K562 (cell line): ENCODE results near the gene SNAPC2. TPM values are rescaled to one million over a fixed set of nuclear protein-coding genes. Genes with fewer than 3 reads are reported as not detected.

ENCODE experiments used
- CCNT2 ChIP-seq: IDR thresholded peaks from 2 replicates; pipeline ENCODE4 v1.6.1; 2011; ENCODE audit warnings: borderline replicate concordance, low read depth, mild to moderate bottlenecking, moderate library complexity, mixed read lengths, low read length; ENCODE audit not compliant: insufficient read length; ENCODE audit errors: extremely low read depth
- CREB1 ChIP-seq, 2 experiments: sonication (generic) in 1 of 2; formaldehyde crosslinking in 1 of 2; IDR thresholded peaks; 2 replicates each; pipeline versions ENCODE4 v1.6.1 to v1.8.0; 2012 to 2022; ENCODE audit warnings: inconsistent platforms in 1 of 2, mild to moderate bottlenecking in 1 of 2, missing genetic modification reagents in 1 of 2, moderate library complexity in 1 of 2
- EGR1 ChIP-seq: fragments of 450-650 bp; conservative IDR thresholded peaks from 2 replicates; pipeline ENCODE4 v1.6.1; 2017; ENCODE audit warnings: mild to moderate bottlenecking
- HDAC1 ChIP-seq, 2 experiments: fragments of 450-650 bp; IDR thresholded peaks; 2 replicates each; pipeline ENCODE4 v1.6.1; 2016 to 2017; ENCODE audit warnings: inconsistent platforms in 1 of 2, mild to moderate bottlenecking in 1 of 2, moderate library complexity in 1 of 2
- MYNN ChIP-seq, 2 experiments: sonication (generic); formaldehyde crosslinking in 1 of 2; IDR thresholded peaks; 2 replicates each; pipeline versions ENCODE4 v1.5.0 to v1.6.1; 2016 to 2020; ENCODE audit warnings: antibody characterized with exemption in 1 of 2, missing genetic modification reagents in 1 of 2
- RBBP5 ChIP-seq: fragments of 200-600 bp; sonication (generic); IDR thresholded peaks from 2 replicates; pipeline ENCODE4 v1.6.1; 2012; ENCODE audit warnings: borderline replicate concordance, mild to moderate bottlenecking, low read length, control low read depth, inconsistent platforms; ENCODE audit not compliant: insufficient read depth, poor library complexity, severe bottlenecking
- ZC3H4 ChIP-seq: sonication (generic); formaldehyde crosslinking; IDR thresholded peaks from 2 replicates; pipeline ENCODE4 v1.9.0; 2021; ENCODE audit warnings: missing genetic modification reagents, borderline replicate concordance
- polyA plus RNA-seq, 8 experiments: library from polyadenylated mRNA; depleted of rRNA in 4 of 8; stranded (reverse) in 5 of 8; unstranded in 3 of 8; fragments of >200 nt; fragmentation: Nextera tagmentation in 2 of 8; fragmentation: Illumina TruSeq in 1 of 8; extraction: Ambion mirVana in 2 of 8; extraction: Trizol in 1 of 8; gene quantifications; 2 replicates each; pipeline versions ENCODE4 v1.2.1 to v1.2.3, GENCODE V29; 2011 to 2014; ENCODE audit warnings: inconsistent platforms in 1 of 8, missing spikeins in 1 of 8
- total RNA-seq, 7 experiments: library from RNA; depleted of rRNA in 6 of 7; stranded (reverse); fragments of >200 nt in 6 of 7; fragmentation: Illumina TruSeq in 2 of 7; extraction: Trizol in 2 of 7; gene quantifications; 2 replicates each; pipeline versions ENCODE4 v1.2.1 to v1.2.3, GENCODE V29; 2011 to 2021; ENCODE audit warnings: low replicate concordance in 1 of 7
- TF ChIP-seq, protein P1 (sequence below), 2 experiments: fragments of 450-650 bp in 1 of 2; sonication (generic) in 1 of 2; formaldehyde crosslinking in 1 of 2; IDR thresholded peaks; 2 replicates each; pipeline versions ENCODE4 v1.7.1 to v1.9.0; 2016 to 2022; ENCODE audit warnings: inconsistent platforms in 1 of 2, mild to moderate bottlenecking in 1 of 2, missing genetic modification reagents in 1 of 2
- TF ChIP-seq, protein P2 (sequence below): conservative IDR thresholded peaks from 2 replicates; pipeline ENCODE4 v1.6.1; 2011; ENCODE audit warnings: low read depth, mild to moderate bottlenecking, low read length; ENCODE audit not compliant: control insufficient read depth
- TF ChIP-seq, protein P3 (sequence below): sonication (generic); formaldehyde crosslinking; IDR thresholded peaks from 2 replicates; pipeline ENCODE4 v1.8.0; 2022; ENCODE audit warnings: mild to moderate bottlenecking, missing genetic modification reagents

Gene SNAPC2
- total and polyA plus RNA-seq, 9 of the 15 experiments (the other 6 are each of a cell fraction or from before 2014, with no cell fraction given): 0.59 to 45.1 (median 15.3) TPM

DNA sequence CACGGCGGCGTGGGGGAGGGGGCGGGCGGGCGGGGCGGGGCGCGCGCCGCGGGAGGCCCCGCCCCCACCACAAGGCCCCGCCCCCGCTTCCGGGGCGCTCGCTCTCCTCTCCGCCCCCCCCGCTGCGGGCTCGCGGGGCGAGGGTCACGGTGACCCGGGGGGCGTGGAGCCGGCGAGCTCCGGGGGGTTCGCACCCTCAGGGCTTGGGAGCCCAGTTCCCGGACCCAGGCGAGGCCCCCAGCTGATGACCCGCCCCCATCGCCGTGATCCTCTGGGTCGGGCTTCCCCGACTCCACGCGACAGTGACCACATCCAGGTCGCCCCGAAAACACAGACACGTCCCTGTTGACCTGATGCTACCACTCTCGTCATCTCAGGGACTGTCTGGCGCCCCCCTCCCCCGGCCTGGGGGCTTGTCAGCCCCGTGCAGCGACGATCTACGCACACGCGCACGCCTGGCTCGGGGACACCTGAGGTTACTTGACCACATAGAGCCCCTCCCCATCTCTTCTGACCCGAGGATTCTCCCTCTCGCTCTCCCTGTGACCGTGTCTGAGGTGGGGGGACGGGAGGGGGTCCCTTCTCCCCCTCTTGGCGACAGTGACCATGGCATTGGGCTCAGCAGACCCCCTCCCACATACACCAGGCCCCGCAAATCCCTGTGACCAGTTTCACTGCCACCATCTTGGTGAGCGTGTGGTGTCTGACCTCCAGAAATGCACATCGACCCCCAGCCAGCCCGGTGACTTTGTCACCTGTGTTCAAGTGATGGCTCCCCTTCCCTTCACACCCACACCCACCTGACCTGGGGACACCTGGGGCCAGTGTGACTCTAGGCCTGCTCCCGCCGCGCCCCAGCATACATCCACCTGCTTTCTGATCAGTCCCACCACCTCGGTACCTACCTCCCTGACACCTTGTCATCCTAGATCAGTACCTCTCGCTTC, 15.8 kb upstream of the SNAPC2 start (continued):
- TF ChIP-seq, protein P1, sequence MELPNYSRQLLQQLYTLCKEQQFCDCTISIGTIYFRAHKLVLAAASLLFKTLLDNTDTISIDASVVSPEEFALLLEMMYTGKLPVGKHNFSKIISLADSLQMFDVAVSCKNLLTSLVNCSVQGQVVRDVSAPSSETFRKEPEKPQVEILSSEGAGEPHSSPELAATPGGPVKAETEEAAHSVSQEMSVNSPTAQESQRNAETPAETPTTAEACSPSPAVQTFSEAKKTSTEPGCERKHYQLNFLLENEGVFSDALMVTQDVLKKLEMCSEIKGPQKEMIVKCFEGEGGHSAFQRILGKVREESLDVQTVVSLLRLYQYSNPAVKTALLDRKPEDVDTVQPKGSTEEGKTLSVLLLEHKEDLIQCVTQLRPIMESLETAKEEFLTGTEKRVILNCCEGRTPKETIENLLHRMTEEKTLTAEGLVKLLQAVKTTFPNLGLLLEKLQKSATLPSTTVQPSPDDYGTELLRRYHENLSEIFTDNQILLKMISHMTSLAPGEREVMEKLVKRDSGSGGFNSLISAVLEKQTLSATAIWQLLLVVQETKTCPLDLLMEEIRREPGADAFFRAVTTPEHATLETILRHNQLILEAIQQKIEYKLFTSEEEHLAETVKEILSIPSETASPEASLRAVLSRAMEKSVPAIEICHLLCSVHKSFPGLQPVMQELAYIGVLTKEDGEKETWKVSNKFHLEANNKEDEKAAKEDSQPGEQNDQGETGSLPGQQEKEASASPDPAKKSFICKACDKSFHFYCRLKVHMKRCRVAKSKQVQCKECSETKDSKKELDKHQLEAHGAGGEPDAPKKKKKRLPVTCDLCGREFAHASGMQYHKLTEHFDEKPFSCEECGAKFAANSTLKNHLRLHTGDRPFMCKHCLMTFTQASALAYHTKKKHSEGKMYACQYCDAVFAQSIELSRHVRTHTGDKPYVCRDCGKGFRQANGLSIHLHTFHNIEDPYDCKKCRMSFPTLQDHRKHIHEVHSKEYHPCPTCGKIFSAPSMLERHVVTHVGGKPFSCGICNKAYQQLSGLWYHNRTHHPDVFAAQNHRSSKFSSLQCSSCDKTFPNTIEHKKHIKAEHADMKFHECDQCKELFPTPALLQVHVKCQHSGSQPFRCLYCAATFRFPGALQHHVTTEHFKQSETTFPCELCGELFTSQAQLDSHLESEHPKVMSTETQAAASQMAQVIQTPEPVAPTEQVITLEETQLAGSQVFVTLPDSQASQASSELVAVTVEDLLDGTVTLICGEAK (IDR thresholded peaks at IDR 0.05): no peak
- TF ChIP-seq, protein P1 (CRISPR knock-in tag; IDR thresholded peaks at IDR 0.05): no peak
- TF ChIP-seq CREB1 (IDR thresholded peaks at IDR 0.05): no peak
- 0 out of 2 replicates have a peak, but pooled peaks have one; percentile 43 for TF ChIP-seq CREB1 (CRISPR knock-in tag; IDR thresholded peaks at IDR 0.05)
- TF ChIP-seq RBBP5: peak; percentile 48
- TF ChIP-seq ZC3H4: peak; percentile 42
- TF ChIP-seq, protein P2, sequence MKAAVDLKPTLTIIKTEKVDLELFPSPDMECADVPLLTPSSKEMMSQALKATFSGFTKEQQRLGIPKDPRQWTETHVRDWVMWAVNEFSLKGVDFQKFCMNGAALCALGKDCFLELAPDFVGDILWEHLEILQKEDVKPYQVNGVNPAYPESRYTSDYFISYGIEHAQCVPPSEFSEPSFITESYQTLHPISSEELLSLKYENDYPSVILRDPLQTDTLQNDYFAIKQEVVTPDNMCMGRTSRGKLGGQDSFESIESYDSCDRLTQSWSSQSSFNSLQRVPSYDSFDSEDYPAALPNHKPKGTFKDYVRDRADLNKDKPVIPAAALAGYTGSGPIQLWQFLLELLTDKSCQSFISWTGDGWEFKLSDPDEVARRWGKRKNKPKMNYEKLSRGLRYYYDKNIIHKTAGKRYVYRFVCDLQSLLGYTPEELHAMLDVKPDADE: 0 out of 2 replicates have a peak, but pooled peaks have one; percentile 49
- peak; percentile 28 for TF ChIP-seq CCNT2
- TF ChIP-seq, protein P3, sequence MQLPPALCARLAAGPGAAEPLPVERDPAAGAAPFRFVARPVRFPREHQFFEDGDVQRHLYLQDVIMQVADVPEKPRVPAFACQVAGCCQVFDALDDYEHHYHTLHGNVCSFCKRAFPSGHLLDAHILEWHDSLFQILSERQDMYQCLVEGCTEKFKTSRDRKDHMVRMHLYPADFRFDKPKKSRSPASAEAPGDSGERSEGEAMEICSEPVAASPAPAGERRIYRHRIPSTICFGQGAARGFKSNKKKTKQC (CRISPR knock-in tag): no peak
- TF ChIP-seq MYNN (IDR thresholded peaks at IDR 0.05): no peak
- TF ChIP-seq MYNN (CRISPR knock-in tag; IDR thresholded peaks at IDR 0.05): no peak
- peak in 1 of 2 experiments; percentile 72; a peak in 2 of 4 replicates for TF ChIP-seq HDAC1 (IDR thresholded peaks at IDR 0.05)
- peak; percentile 39; the same call in 1 of the 2 replicates for TF ChIP-seq EGR1
